NCI-H510A (cell line): ENCODE results near the gene TIMM10.

ENCODE experiments used
- DNase-seq: peaks from one replicate; lab custom pipeline; 2025; lab: John Stamatoyannopoulos, UW

TIMM10 gene

DNA sequence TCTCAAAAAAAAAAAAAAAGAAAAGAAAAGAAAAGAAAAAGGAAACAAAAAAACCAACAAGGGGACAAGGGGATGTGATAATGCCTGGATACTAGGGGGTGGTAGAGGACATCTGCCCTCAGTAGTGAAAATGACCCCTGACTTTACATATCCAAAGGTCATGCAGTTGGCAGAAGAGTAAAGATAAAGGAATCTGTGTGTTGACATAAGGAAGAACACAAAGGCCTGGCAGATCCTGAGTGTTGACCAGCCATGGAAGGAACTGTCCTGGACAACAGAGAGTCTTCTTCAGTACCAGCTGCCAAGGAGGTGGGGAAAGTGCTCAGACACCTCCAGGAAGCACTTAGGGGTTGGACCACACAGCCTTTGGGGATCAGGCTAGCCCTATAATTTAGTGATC lies 27.7 kb downstream of the TIMM10 start:
- DNase-seq: no peak

DNA sequence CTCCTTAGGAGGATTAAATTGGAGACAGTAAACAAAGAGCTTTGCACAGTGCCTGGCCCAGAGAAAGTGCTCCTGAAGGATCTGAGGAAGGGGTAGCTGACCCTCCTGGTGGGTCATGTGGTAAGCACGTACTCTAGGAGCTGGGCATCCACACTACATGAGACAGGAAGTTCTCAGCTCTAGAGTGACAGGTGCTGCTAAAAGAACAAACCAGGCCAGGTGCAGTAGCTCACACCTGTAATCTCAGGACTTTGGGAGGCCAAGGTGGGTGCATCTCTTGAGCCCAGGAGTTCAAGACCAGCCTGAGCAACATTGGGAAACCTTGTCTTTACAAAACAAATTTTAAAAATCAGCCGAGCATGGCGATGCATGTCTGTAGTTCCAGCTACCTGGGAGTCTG lies 28.2 kb downstream of the TIMM10 start:
- peak; percentile 8 for DNase-seq

DNA sequence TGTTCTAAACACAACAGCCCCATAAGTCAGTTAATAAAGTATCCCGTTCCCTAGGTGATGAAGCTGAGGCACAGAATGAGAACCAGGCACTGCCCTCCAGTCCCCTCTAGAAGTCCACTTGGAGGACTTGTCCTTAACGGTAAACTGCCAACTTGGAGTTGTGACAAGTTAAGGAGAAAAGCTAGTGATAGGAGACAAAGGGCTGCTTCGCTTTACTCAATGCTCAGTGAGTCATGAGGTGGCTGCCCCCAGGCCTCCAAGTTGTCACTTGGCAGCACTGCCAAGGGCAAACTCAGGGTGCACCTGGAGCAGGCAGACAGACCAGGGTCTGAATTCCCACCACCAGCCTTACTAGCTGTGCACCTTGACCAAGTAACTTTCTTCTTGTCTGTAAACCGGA lies 28.6 kb downstream of the TIMM10 start:
- no peak for DNase-seq

DNA sequence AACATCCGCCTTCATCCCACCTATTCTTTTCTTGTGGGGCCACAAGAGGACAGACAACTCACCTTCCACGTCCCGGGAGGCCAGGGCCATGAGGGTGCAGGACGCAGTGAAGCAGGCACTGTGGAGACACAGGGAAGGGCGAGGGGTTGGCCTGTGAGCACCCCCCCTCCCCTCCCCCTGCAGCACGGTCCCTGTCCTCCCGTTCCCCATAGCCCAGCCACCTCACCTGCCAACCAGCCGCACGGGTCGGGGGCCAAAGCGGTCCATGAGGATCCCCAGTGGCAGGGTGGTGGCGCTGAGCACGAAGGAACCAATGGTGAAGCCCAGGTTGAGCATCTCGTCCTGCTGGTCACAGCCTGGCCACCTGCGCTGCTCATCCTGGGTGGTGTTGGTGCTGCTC lies 29.6 kb downstream of the TIMM10 start:
- no peak for DNase-seq

- peak; percentile 13 for DNase-seq
These were observed 30.0 kb downstream of the TIMM10 start for GRCh38 chr11:57500515-57500914.

DNA sequence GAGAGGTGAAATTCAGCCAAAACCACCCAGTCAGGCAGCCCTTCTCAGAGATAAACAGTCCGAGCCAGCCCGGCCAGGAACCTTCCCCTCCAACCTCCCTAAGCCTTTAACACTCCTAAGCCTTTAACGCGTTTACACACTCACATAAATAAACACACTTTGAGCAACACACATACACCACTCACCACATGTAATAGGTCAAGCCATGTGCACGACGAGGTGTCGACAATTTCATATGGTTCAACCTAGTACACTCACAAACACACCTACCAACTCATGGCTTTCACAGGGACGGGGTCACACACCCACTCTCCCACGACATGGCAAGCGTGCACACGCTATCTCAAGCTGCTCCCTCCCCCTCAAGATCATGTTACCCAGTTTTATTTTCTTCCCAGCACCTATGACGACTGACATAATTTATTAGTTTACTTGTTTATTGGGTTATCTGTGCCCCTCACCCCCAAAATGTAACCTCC lies 30.5 kb downstream of the TIMM10 start:
- no peak for DNase-seq

- no peak for DNase-seq
These were observed 31.1 kb downstream of the TIMM10 start for GRCh38 chr11:57499413-57499982.

DNA sequence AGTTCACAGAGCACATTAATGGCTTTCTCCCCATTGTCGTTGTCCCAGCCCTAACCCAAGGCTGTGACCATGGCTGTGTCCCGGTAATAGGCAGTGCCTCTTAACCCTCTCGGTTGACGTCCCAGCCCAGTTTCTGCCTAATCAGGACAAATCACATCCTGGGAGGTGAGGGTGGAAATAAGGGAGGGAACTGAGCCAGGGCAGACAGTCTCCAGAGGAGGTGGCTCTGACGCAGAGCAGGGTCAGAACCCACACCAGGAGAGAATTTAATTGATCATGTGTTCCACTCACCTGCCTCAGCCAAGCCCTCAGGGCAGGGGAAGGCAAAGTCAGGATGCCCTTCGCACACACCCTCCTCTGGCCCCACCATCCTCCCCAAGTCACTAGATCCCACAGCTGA lies 32.0 kb downstream of the TIMM10 start:
- no peak for DNase-seq

GRCh38 chr11:57497303-57498247 lies 33.0 kb downstream of the TIMM10 start:
- DNase-seq: no peak

DNA sequence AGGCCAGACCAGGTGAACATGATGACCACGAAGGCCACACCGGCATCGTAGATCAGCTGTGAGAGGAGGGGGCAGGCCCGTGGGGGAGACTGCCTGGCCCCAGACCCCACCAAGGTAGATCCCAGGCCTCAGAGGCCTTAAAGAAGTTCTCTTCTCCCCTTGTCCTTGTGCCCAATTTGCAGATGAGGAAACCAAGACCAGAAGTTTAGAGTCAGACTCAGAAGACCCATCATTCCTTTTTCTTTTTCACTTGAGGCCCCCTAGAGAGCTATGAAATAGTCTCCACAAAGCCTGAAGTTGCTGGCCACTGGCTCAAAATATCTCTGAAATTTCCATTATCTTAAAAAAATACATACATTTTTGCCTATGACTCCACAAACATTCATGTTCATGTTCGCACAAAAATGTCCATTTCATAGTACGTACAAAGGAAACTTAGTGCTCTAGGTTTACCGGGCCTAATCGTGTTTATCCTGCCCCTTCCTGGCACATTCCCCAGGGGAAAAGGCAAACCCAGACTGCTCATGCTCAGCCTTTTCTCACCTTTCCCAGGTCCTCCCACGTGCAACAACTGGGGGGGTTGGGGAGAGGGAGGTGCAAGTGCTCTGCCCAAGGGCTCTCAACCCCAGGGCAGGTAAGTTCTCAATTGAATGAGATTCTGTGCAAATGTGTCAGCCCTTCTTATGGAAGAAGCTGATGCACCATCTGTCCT lies 34.3 kb downstream of the TIMM10 start:
- DNase-seq: no peak

GRCh38 chr11:57493507-57494503 lies 36.7 kb downstream of the TIMM10 start:
- peak; percentile 11 for DNase-seq

GRCh38 chr11:57491371-57492061 lies 39.0 kb downstream of the TIMM10 start:
- DNase-seq: no peak

DNA sequence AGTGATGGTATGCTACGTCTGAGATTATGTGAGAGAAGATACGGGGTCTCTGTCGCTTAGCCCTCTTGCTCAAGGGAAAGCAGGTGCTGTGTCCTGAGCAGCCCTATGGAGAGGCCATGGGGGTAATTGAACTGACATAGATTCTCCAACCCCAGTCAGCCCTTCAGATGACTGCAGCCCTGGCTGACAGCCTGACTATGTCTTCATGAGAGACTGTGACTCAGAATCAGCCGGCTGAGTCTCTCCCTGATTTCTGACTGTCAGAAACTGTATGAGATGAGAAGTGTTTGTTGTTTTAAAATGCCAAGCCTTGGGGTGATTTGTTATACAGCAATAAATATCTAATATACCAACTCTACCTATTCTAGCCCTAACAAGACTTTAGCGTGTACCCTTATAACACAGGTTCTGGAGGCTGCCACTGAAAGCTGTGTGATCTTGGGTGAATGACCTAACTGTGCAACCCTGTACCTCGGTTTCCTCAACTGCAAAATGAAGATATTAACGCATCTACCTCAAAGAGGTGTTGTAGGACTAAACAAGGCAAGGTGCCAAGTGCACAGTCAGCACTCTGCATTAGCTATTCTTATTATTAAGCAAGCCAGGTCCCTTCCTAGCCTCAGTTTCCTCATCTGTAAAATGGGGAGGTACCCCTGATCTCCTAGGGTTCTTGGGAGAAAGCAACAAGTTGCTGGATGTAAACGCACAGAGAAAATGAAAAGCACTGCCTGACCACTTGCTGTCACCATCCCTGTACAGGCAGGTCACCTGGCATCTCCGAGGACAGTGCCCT lies 39.9 kb downstream of the TIMM10 start:
- DNase-seq: no peak

GRCh38 chr11:57487920-57488659 lies 42.5 kb downstream of the TIMM10 start:
- no peak for DNase-seq

GRCh38 chr11:57487021-57487778 lies 43.4 kb downstream of the TIMM10 start:
- DNase-seq: no peak

- DNase-seq: no peak
These were observed 45.1 kb downstream of the TIMM10 start for GRCh38 chr11:57485217-57485990.

GRCh38 chr11:57484141-57484710 lies 46.3 kb downstream of the TIMM10 start:
- no peak for DNase-seq

- DNase-seq: no peak
These were observed 47.0 kb downstream of the TIMM10 start for GRCh38 chr11:57483562-57483918.
